ENCODE measurements around the gene LMNA.
"Not testable (repeated sequence)": the region's sequence is repeated elsewhere in the genome, so short reads cannot be mapped to it uniquely, and the experiment has no call there.

LMNA gene

GRCh38 chr1:156180471-156180870 lies 66.0 kb downstream of the LMNA start:
- H3K27ac ChIP-seq (replicated peaks) = no peak overlapping the region
- H3K27me3 ChIP-seq (ENCODE audit: insufficient read depth, poor library complexity, severe bottlenecking) = no peaks in the 10 kb centered on the region
- DNase-seq (ENCODE audit: low read depth in 1 of 2, low spot score in 1 of 2) = no peak
- TF ChIP-seq REST (IDR thresholded peaks at IDR 0.05; ENCODE audit: insufficient replicate concordance, low read depth) (no peak), CTCF (IDR thresholded peaks at IDR 0.05; ENCODE audit: insufficient read depth, low read length) (no peak), GABPA (IDR thresholded peaks at IDR 0.05; ENCODE audit: low read depth) (no peak), POLR2AphosphoS5 (IDR thresholded peaks at IDR 0.05; ENCODE audit: low read depth) (no peak), SPI1 (IDR thresholded peaks at IDR 0.05; ENCODE audit: borderline replicate concordance, low read depth) (no peak)
- H3K4me3 ChIP-seq (replicated peaks; ENCODE audit: insufficient read depth, low read length) = no peak overlapping the region

- H3K27ac ChIP-seq (replicated peaks); DNase-seq (ENCODE audit: low read depth in 1 of 2, low spot score in 1 of 2); H3K27me3 ChIP-seq (ENCODE audit: insufficient read depth, poor library complexity, severe bottlenecking); H3K4me3 ChIP-seq (replicated peaks; ENCODE audit: insufficient read depth, low read length): not testable (repeated sequence)
These were observed 66.9 kb downstream of the LMNA start for GRCh38 chr1:156181391-156181924.

GRCh38 chr1:156182010-156182779 lies 67.7 kb downstream of the LMNA start:
- not testable (repeated sequence) for DNase-seq (ENCODE audit: low read depth in 1 of 2, low spot score in 1 of 2); H3K27me3 ChIP-seq (ENCODE audit: insufficient read depth, poor library complexity, severe bottlenecking); H3K27ac ChIP-seq (replicated peaks); H3K4me3 ChIP-seq (replicated peaks; ENCODE audit: insufficient read depth, low read length)

DNA sequence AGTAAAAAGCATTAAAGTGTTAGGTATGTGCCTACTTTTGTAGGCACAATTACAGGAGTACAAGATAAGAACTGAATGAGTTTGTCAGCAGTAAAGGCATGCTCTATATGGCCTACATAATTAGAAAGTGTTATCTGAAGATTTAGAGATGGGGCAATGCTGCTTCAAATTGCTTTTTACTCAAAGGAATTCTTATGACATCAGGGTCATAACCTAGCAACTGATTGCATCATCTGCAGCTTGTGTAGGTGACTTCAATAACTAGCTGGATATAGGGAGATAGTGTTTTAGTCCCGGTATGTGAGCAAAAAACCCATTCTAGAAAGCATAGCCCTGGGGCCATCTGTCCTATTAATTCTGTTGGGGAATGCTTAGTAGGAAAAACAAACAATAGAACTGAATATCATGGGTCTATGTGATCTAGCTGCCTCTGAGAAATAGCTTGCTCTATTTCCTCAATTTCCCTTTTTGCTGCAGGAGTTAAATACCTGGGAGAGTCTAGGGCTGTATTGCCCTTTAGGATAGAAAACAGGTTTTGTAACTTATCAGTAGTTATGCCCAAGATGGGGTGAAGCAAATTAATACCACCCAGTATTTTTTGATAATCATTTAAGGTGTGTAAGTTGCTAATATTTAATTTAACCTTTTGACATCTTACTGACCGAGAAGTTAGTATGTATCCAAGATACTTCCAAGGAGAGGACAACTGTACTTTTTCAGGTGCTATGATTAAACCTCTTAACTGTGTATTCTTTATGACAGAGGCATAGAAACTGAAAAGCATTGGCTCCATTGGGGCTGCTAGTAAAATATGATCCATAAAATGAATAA lies 72.1 kb downstream of the LMNA start:
- not testable (repeated sequence) for H3K27me3 ChIP-seq (ENCODE audit: insufficient read depth, poor library complexity, severe bottlenecking); H3K4me3 ChIP-seq (replicated peaks; ENCODE audit: insufficient read depth, low read length); H3K27ac ChIP-seq (replicated peaks)
- DNase-seq (ENCODE audit: low read depth in 1 of 2, low spot score in 1 of 2) = peak in 1 of 2 experiments; percentile 10
